SKM-1 treated with dmso at 0.1 percent for 144 hours (cell line): ENCODE results near the gene HDAC7.

ENCODE experiments used
- DNase-seq: peaks from one replicate; lab custom pipeline; 2025; ENCODE audit not compliant: unreplicated experiment; lab: John Stamatoyannopoulos, UW

Gene HDAC7

GRCh38 chr12:47733142-47733541, 86.6 kb downstream of the HDAC7 start:
- DNase-seq = no peak
